IPS DF 4.7 (cell line): ENCODE measurements around the gene FAM186B.

Experiments
- DNase-seq: peaks from one replicate; pipeline ENCODE4 v3.0.0-alpha.2; 2013; ENCODE audit warnings: low spot score; ENCODE audit errors: extremely low read depth

FAM186B gene

DNA sequence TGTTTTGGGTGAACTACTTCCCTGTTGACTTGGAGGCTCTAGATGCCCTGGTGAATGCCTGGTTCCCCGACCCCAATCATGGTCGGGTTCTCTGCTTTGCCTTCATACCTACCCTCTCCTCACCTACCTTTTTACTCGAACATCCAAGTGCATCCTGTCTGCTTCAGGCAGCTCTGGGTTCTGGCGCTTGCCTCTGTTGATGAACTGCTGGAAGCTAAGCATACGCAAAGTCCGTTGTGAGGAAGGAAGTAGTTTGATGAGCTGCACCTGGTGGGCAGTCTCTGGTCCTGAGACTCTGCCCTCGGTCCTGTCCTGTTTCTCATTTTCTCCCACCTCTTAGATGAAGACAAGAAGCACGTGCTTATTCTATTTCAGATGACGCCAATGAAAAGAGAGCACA is 53.0 kb downstream of the FAM186B start:
- DNase-seq, result no peak

DNA sequence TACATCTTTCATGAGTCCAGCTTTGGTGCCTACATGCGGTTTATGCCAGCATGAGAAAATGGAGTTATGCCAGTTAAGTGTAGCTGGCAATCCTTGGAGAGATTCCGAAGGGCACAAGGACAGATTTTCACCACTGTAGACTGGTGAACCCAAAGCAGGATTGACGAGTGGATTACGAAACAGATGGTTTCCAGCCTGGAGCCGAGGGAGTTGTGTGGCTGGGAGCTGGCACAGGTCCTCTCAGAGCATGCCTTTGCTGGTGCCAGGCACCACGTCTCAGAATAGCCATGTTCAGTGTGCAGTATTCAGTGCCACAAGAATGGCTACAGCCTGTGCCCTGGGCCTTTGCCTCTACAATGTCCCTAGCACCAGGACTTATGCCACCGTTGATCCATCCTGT is 53.4 kb downstream of the FAM186B start:
- DNase-seq, result no peak

DNA sequence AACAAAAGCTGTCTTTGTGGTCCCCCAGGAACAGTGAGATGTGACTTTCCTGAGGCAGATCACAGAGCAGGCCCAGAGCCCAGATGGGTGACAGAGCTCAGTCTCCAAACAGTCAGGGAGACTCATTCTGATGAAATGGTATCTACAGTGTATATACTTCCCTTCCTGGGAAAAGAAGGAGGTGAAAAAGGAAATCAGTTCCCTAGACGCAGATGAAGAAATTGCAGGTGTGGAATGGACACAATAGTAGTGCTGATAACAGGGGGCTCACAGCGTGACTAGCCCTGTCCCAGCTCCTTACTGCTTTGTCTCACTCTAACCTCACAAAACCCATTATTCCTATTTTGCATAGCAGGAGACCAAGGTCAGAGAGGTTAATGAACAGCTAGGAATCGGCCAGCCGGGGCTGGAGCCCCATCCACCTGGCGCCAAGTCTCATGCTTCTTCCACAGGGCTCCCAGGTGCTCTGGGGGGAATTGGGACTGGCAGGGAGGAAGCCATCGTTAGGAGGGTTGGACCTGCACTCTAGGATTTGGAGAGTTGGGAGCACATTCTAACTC is 54.7 kb downstream of the FAM186B start:
- DNase-seq, result no peak

DNA sequence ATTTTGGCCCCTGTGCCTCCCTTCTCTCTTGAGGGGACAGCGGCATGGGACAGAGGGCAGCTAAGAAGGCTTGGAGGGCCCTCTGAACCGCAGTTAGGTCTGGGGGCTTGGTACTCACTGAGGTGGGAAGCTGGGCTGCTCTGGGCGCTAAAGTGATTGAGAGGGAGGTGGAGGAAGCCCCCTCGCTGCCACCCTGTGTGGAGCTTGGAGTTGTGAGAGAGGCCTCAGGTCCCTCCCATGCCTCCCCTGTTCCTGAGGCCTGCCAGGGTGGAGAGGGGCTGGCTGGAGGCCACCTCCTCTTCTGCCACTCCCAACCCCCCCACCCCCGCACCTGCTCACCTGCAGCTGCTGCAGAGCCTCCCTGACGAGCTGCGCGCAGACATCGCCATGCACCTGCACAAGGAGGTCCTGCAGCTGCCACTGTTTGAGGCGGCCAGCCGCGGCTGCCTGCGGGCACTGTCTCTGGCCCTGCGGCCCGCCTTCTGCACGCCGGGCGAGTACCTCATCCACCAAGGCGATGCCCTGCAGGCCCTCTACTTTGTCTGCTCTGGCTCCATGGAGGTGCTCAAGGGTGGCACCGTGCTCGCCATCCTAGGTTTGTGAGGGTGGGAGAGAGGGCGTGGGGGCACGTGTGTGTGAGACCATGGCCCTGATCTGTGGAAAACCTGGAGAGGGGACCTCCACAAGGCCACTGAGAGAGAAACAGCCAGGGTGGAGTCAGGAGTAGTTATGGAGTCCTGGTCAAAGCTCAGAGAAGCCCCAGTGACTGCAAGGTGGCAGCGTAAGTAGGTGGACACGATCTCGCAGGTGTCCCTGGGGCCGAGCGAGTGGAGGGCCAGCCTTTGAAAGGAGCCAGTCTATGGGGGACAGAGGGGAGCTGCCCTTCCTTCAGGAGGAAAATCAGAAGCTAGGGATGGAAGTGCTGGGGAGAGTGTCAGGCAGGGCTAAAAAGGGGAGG is 55.4 kb downstream of the FAM186B start:
- DNase-seq, result no peak

DNA sequence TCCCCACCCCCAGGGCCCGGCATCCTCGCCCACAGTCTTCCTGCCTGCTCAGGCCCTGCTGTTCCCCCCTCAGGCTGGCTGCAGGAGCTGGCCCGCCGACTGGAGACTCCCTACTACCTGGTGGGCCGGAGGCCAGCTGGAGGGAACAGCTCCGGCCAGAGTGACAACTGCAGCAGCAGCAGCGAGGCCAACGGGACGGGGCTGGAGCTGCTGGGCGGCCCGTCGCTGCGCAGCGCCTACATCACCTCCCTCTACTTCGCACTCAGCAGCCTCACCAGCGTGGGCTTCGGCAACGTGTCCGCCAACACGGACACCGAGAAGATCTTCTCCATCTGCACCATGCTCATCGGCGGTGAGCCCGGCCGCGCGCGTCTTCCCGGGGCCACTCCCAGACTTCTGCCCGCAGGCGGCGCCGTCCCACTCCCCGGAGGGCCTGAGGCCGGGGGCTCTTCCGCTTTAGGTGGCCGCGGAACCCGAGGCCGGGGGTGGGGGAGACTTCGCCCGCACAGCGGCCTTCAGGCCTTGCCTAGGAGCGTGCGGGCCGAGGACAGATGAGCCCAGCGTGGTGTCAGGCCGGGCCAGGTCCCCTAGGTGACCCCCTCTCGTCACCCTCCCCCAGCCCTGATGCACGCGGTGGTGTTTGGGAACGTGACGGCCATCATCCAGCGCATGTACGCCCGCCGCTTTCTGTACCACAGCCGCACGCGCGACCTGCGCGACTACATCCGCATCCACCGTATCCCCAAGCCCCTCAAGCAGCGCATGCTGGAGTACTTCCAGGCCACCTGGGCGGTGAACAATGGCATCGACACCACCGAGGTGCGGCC is 56.4 kb downstream of the FAM186B start:
- DNase-seq, result no peak

DNA sequence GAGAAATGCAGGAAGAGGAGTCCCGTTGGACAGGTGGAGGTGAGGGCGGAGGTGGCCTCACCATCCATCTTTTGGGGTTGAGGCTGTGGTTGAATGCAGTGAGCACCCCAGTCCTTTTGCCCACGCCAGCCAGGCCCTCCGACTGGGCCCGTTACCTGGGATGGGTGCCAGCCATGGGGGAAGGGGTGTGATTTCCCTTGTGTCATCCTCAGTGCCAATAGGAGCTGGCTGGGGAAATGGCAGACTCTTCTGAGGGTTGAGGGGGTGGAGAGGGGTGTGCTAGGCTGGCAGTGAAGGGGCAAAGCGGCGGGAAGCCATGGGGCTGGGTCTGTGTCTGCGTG is 57.0 kb downstream of the FAM186B start:
- no peak for DNase-seq

DNA sequence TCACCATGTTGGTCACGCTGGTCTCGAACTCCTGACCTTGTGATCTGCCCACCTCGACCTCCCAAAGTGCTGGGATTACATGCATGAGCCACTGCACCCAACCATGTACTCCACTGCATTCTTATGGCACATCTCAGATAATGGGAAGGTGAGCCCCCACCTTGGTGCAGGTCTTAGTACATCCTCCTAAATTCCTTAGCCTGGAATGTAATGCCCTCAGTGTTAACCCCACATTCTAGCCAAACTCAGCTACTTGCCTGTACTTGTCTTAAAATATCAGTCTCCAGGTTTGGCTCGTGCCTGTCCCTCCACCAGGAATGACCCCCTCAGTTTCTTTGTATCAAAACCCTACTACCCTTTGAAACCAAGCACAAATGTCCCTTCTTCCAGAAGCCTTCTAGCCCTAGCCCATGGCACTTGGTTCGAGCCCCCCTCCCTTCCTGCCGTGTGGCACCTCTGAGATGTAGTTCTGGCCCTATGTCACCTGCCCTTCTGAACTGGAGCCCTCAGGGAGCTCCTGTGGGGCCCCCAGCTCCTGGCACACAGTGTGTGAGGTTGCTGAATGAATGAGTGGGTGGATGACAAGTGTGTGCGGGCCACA is 58.2 kb downstream of the FAM186B start:
- DNase-seq, result no peak

DNA sequence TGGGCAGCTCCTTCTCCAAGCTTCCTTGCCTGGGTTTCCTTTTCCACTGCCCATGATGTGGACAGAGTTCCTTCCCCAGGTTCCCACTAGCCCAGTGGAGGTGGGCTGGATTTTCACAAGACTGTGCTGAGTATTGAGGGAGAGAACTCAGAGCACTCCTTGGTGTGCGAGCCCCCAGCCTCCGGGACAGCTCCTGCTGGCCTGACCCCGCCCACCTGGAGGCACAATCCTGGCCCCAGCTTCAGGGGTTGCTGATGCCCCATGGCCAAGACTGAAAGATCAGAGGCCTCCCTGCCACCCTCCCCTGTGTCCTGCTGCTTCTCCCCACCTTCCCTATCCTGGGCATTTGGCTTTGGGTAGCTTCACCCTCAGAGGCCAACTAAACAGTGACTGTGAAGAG is 59.0 kb downstream of the FAM186B start:
- no peak for DNase-seq

DNA sequence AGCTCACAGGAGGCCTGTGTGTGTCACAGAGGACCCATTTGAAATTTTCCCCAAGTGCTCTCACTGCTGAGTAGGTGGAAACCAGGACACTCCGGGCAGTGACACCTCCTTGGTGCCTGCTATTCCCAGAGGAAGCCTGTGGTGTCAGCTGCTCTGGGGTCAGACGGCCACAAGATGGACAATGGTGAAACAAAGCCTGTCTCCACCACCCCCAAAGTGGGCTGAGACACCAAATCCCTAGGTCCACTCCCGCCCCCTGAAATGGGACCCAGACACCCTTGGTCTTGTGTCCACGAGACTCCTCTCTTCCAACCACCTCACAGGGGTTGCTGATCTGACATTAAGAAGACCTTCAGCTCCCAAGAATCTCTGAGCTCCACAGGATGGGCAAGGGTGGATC is 59.6 kb downstream of the FAM186B start:
- no peak for DNase-seq

DNA sequence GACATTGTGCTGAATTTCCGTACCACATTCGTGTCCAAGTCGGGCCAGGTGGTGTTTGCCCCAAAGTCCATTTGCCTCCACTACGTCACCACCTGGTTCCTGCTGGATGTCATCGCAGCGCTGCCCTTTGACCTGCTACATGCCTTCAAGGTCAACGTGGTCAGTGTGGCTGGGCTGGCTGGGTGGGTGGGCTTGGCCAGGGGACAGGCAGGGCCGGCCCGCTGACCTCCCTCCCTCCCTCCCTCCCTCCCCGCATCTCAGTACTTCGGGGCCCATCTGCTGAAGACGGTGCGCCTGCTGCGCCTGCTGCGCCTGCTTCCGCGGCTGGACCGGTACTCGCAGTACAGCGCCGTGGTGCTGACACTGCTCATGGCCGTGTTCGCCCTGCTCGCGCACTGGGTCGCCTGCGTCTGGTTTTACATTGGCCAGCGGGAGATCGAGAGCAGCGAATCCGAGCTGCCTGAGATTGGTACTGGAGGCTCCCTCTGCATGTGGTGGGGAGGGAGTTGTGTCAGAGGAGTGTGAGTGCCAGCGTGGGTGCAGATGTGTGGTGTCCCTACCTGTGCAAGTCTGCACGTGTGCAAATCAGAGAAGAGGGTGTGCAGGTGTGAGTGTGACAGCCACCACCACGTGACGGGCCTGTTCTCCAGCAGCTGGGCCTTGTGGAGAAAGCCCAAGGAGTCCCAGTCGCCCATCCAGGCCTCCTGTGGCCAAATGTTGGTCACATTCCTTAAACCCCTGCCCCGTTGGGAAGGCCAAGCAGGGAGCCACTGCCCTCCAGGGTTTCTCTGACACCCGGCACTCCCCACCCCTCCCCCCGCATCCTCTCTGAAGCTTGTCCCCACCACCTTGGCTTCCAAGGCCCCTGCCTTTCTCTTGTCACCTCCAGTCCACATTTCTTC is 61.3 kb downstream of the FAM186B start:
- no peak for DNase-seq

DNA sequence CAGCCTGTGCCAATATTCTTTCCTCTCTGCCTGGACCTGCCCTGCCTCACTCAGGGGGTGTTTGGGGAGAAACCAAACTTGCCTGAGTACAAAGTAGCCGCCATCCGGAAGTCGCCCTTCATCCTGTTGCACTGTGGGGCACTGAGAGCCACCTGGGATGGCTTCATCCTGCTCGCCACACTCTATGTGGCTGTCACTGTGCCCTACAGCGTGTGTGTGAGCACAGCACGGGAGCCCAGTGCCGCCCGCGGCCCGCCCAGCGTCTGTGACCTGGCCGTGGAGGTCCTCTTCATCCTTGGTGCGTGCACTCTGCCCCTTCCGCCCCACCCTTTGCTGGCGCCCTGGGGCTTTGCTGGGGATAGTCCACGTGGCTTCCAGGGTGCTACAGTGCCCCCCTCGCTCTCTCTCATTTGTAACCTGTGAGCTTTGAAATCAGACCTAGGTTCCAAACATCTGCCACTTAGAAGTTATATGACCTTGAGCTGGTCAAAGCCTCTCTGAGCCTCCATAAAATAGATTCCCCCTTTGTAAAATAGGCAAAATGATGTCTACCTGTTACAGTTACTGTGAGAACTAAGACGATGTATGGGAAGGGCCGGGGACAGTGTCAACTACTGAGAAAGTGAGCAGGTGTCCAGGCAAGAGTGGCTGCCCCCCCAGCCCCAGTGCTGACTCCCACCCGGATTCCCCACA is 62.1 kb downstream of the FAM186B start:
- DNase-seq, result no peak

DNA sequence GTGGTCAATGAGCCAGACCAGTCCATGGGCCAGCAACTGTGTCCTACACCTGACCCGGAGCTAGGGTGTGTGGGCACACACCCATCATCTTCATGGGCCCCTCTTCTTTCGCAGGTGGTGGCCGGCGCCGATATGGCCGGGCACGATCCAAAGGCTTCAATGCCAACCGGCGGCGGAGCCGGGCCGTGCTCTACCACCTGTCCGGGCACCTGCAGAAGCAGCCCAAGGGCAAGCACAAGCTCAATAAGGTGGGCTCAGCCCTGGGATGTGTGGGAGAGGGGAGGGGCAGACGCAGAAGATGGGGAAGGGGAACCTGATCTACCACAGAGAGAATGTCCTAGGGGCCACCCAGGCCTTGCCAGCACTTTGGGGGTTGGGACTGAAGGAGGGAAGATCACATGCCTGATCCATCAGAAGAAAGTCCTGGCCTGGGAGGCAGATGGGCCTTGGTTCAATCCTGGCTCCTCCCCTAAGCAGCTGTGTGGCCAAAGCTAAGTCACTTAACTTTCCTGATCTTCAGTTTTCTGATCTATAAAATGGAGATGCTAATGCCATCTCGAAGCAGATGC is 62.8 kb downstream of the FAM186B start:
- no peak for DNase-seq

DNA sequence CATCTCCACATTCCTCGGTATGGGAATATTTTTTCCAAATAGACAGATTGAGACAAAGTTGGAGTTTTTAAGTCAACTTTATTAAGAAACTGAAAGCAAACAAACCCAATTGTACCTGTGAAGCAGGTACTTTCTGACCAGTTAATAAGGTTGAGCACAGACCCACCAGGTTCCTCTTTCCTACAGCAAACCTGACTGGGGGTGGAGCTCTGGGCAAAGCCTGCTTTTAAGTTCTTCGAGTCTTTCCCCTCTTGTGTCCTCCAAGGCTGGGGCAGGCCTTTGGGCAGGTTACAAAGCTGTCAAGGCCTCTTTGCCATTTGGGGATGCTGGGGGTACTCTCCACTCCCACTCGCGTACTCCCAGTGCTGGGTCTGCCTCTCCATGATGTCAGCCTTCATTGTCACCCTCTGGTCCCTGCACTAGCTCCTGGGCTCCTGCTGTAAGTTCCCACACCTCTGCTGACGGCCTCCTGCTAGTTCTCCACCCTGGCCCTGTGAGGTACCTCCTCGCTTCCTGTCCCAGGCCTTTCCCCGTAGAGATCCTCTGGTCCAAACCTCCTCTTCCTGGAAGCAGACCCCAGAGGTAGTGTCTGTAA is 63.4 kb downstream of the FAM186B start:
- no peak for DNase-seq

DNA sequence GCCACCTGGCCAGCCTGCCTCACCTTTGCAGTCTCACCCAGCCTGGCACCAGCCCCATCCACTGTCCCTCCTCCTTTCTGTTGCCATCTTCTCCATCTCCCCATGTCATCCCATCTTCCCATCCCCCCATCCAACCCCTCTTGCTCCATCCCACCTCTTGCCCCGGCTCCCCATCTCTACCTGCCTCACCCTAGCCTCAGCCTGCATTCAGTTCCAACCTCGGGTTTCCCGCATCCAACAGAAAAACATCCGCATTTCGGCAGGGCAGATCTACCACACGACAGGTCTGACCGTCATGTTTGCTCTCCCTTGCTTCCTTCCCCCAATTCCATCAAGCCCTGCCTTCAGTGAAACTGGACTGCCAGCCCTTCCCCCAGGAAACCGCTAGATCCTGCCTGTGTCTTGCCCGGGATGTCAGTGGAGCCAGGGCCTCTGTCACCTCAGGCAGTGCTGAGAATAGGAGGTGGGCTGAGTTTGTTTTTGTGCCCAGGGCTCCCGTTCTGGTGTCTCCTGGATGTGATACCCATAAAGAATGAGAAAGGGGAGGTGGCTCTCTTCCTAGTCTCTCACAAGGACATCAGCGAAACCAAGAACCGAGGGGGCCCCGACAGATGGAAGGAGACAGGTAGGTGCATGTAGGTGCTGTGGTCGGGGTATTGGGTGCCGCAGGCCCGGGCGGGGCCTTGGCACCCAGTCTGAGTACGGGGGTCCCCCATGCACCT is 64.1 kb downstream of the FAM186B start:
- no peak for DNase-seq

DNA sequence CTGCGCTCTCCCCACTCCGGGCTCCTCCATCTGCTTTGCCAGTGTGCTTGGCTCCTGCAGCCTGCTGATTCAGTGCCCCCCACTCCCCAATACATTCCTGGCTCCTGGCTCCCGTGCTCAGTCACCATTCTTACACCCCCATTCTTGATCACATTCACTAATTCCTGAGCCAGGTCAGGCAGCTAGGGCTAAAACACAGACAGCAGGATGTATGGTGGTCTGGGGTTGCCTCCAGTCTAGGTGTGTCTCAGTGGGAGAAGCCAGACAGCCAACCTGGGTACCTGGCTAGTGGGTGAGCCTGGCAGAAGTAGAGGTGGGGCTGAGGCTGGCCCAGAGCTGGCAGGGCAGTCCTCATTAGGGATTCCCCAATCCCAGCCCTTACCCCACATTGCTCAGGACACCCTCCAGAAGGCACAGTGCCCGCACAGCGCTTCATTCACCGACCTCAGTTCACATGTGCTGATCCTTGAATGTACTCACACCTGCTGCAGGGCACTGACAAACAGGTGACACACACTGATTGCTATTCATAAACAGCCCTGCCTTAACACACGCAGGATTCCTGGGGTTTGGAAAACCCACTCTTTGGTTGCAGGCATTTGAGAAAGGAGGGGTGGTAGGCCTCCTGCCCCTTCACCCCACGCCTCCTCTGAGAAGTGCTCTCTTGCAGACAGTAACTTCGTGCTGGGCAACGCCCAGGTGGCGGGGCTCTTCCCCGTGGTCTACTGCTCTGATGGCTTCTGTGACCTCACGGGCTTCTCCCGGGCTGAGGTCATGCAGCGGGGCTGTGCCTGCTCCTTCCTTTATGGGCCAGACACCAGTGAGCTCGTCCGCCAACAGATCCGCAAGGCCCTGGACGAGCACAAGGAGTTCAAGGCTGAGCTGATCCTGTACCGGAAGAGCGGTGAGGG is 65.0 kb downstream of the FAM186B start:
- DNase-seq, result no peak

DNA sequence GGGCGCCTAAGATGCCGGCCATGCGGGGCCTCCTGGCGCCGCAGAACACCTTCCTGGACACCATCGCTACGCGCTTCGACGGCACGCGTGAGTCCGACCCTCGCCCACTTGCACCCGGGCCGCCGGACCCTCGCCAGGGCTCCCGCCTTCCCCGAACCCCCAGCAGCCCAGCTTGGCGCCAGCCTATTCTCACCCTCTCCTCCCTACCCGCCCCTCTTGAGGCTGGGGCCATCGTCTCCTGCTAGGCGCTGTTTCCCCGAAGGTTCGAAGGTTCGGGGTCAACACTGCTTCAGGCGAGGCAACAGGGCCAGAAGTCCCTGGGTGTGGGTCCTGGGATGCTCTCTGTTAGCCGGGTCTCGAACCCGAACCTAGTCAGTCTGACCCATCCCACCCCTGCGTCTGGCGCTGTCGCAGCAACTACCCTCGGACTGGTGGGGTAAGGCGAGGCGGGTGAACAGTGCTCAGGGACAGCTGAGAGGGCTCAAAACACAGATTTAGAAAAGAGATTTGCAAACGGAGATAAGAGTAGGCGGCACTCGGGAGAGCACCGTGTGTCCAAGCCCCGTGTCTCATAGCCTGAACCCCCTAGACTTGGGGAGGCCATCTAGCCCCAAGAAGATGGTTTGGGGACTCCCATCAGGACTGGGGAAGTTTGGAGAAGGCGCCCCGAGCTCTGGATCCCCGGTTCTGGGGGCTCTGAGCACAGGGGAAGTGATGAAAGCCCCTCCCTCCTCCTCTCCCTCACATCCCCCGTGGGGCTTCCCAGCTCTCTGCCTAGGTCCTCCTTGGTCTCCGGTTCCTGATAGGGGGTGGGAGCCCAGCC is 65.8 kb downstream of the FAM186B start:
- DNase-seq, result no peak
